Keratinocyte (primary cell): ENCODE data around the gene CAMK2D.

Source experiments
- EZH2 ChIP-seq: IDR thresholded peaks from one replicate; pipeline ENCODE4 v1.6.1; 2012; ENCODE audit warnings: inconsistent platforms, mild to moderate bottlenecking, low read length, moderate library complexity
- TF ChIP-seq, protein P1 (sequence below), 3 experiments: IDR thresholded peaks in 1 of 3; conservative IDR thresholded peaks in 1 of 3; optimal IDR thresholded peaks in 1 of 3; 2 replicates in 2 of 3; 3 replicates in 1 of 3; pipeline versions ENCODE3 to v1.5.1; 2011; ENCODE audit warnings: low read length in 3 of 3, mild to moderate bottlenecking in 3 of 3, moderate library complexity in 2 of 3, control low read depth in 1 of 3, inconsistent platforms in 1 of 3; ENCODE audit not compliant: insufficient read depth in 2 of 3; ENCODE audit errors: extremely low read depth in 1 of 3

DNA sequence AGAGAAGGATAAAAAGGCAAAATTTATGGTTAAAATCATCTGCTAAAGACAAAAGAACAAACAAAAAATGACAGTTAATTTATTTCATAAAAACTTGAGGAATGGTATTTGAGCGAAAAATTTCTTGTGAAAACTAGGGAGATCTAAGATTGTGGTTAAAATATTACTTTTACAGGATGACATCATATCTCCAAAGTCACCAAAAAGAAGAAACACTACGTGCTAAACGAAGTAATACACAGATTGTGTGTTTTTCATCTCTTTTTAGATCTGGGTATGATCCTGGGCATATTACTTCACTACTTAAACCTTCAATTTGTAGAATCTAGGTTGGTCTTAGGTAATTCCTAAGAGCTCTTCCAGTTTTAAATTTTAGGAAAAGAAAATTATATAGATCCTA is 107.7 kb downstream of the CAMK2D start:
- TF ChIP-seq, protein P1, sequence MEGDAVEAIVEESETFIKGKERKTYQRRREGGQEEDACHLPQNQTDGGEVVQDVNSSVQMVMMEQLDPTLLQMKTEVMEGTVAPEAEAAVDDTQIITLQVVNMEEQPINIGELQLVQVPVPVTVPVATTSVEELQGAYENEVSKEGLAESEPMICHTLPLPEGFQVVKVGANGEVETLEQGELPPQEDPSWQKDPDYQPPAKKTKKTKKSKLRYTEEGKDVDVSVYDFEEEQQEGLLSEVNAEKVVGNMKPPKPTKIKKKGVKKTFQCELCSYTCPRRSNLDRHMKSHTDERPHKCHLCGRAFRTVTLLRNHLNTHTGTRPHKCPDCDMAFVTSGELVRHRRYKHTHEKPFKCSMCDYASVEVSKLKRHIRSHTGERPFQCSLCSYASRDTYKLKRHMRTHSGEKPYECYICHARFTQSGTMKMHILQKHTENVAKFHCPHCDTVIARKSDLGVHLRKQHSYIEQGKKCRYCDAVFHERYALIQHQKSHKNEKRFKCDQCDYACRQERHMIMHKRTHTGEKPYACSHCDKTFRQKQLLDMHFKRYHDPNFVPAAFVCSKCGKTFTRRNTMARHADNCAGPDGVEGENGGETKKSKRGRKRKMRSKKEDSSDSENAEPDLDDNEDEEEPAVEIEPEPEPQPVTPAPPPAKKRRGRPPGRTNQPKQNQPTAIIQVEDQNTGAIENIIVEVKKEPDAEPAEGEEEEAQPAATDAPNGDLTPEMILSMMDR (optimal IDR thresholded peaks at IDR 0.05 in 1 of 3, IDR thresholded peaks at IDR 0.05 in 1 of 3, conservative IDR thresholded peaks at IDR 0.05 in 1 of 3; ENCODE audit: extremely low read depth in 1 of 3, insufficient read depth in 2 of 3, low read length in 3 of 3) = no peak
- no peak for TF ChIP-seq EZH2
